Astrocyte of the cerebellum (primary cell): Measurements from ENCODE around the gene KREMEN1.

Experiments used
- DNase-seq: peaks from one replicate; pipeline ENCODE4 v3.0.0-alpha.2; 2011; ENCODE audit warnings: low read depth
- H3K4me3 ChIP-seq: 2 replicates; pipeline ENCODE4 v1.5.1; 2011; ENCODE audit warnings: mild to moderate bottlenecking, low read depth, low read length, moderate library complexity
- CTCF ChIP-seq: IDR thresholded peaks from 2 replicates; pipeline ENCODE4 v1.5.1; 2012; ENCODE audit warnings: low read length, low read depth, moderate library complexity, mild to moderate bottlenecking; ENCODE audit errors: missing control alignments
- in situ Hi-C: cut with HindIII; loops from 2 replicates; pipeline ENCODE4 v1.10.0; 2017; ENCODE audit warnings: low sequenced_read_pairs

Gene KREMEN1

GRCh38 chr22:29072979-29073617, at the start of gene KREMEN1:
Gene KREMEN1 (plus strand): TSS chr22:29073035. CDS start chr22:29073131, 96 bp downstream.
- no peak for TF ChIP-seq CTCF
- peak within 1 kb of the TSS; percentile 56 for H3K4me3 ChIP-seq
- in situ Hi-C loops, result no loop called here
- no peak for DNase-seq

- in situ Hi-C loops, result no loop called here
- DNase-seq, result no peak
- no peak overlapping the region for H3K4me3 ChIP-seq
- no peak for TF ChIP-seq CTCF
These were observed 49.6 kb upstream of the KREMEN1 start for GRCh38 chr22:29023172-29023796.

GRCh38 chr22:29026579-29026978, 46.3 kb upstream of the KREMEN1 start:
- no peak for DNase-seq
- no peak overlapping the region for H3K4me3 ChIP-seq
- TF ChIP-seq CTCF, result no peak
- in situ Hi-C loops, result no loop called here

- H3K4me3 ChIP-seq, result no peak overlapping the region
- DNase-seq, result no peak
- in situ Hi-C loops, result no loop called here
- no peak for TF ChIP-seq CTCF
These were observed 44.4 kb upstream of the KREMEN1 start for GRCh38 chr22:29028468-29028867.

GRCh38 chr22:29029202-29030000, 43.4 kb upstream of the KREMEN1 start:
- no peak for DNase-seq
- in situ Hi-C loops, result no loop called here
- no peak for TF ChIP-seq CTCF
- no peak overlapping the region for H3K4me3 ChIP-seq

- TF ChIP-seq CTCF, result no peak
- in situ Hi-C loops, result loop anchor here (10.0 kb wide), 1 partner anchor 145 kb away; the partner anchor contains the start of gene ZNRF3
- peak; percentile 53 for DNase-seq
- peak overlapping the region; percentile 32 for H3K4me3 ChIP-seq
These were observed 42.7 kb upstream of the KREMEN1 start for GRCh38 chr22:29030016-29030617.
